HL-60/S4 (cell line): ENCODE results near the gene SP1.
"Not testable (repeated sequence)": the region's sequence is repeated elsewhere in the genome, so short reads cannot be mapped to it uniquely, and the experiment has no call there.

ENCODE experiments used
- in situ Hi-C: fragments of 300-500 bp; cut with MboI; formaldehyde crosslinking; loops from 2 replicates; pipeline ENCODE4 v1.14.3; 2022; ENCODE audit warnings: low sequenced_read_pairs

Gene SP1

GRCh38 chr12:53441040-53441833 is 61.3 kb downstream of the SP1 start, which contains the start of gene PRR13:
TSS of gene PRR13 (plus strand) at chr12:53441734. CDS start at chr12:53442715, 981 bp downstream.
- in situ Hi-C loops, result no loop called here

GRCh38 chr12:53443955-53444354 is 64.0 kb downstream of the SP1 start:
- in situ Hi-C loops, result no loop called here

- in situ Hi-C loops, result not testable (repeated sequence)
Observed at GRCh38 chr12:53444593-53445325, 64.8 kb downstream of the SP1 start.

GRCh38 chr12:53450936-53451335 is 71.0 kb downstream of the SP1 start:
- in situ Hi-C loops, result no loop called here

GRCh38 chr12:53451661-53452158 is 71.7 kb downstream of the SP1 start, which contains the start of gene PCBP2:
TSS of gene PCBP2 (plus strand) at chr12:53452102. CDS start at chr12:53454801, 2,699 bp downstream.
- in situ Hi-C loops, result no loop called here

- in situ Hi-C loops, result no loop called here
Observed at GRCh38 chr12:53452159-53453077, 72.4 kb downstream of the SP1 start.

GRCh38 chr12:53453953-53454640 is 74.1 kb downstream of the SP1 start:
- in situ Hi-C loops, result no loop called here

GRCh38 chr12:53454707-53455106 is 74.7 kb downstream of the SP1 start:
- in situ Hi-C loops, result no loop called here

- in situ Hi-C loops, result no loop called here
Observed at GRCh38 chr12:53456654-53457366, 76.8 kb downstream of the SP1 start.

- in situ Hi-C loops, result no loop called here
Observed at GRCh38 chr12:53459097-53459496, 79.1 kb downstream of the SP1 start.

GRCh38 chr12:53461059-53461458 is 81.1 kb downstream of the SP1 start:
- in situ Hi-C loops, result loop anchor here (10.0 kb wide), 1 partner anchor 436 kb away; no protein-coding TSS in a partner anchor

- in situ Hi-C loops, result loop anchor here (10.0 kb wide), 1 partner anchor 437 kb away; no protein-coding TSS in a partner anchor
Observed at GRCh38 chr12:53461591-53461990, 81.6 kb downstream of the SP1 start.

GRCh38 chr12:53462935-53463334 is 83.0 kb downstream of the SP1 start:
- in situ Hi-C loops, result loop anchor here (10.0 kb wide), 1 partner anchor 438 kb away; no protein-coding TSS in a partner anchor

GRCh38 chr12:53463802-53464560 is 84.0 kb downstream of the SP1 start:
- in situ Hi-C loops, result loop anchor here (10.0 kb wide), 1 partner anchor 439 kb away; no protein-coding TSS in a partner anchor

GRCh38 chr12:53464685-53465418 is 84.9 kb downstream of the SP1 start:
- in situ Hi-C loops, result loop anchor here (10.0 kb wide), 1 partner anchor 440 kb away; no protein-coding TSS in a partner anchor

- in situ Hi-C loops, result loop anchor here (10.0 kb wide), 1 partner anchor 441 kb away; no protein-coding TSS in a partner anchor
Observed at GRCh38 chr12:53465679-53466078, 85.7 kb downstream of the SP1 start.
